ENCODE results near the gene MARCHF10.

Gene MARCHF10

DNA sequence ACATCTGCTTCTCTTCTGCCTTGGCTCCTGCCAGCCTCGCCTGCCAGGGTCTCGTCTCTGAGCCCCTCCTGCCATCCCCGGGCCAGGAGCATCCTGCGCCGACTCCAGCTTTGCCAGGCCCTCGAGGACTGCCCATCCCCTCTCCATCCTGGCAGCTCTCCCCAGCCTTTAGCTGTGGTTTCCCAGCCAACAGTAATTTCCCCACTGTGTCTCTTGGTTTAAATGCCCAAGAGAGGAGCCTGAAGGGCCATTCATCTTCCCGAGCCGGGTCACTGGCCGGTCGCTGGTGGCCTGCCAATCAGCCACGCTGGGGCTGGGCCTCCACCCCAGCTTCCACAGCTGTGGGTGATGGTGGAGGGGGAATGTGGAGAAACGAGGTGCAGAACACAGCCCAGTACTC lies 132.9 kb downstream of the MARCHF10 start:
- no peak for ATAC-seq

DNA sequence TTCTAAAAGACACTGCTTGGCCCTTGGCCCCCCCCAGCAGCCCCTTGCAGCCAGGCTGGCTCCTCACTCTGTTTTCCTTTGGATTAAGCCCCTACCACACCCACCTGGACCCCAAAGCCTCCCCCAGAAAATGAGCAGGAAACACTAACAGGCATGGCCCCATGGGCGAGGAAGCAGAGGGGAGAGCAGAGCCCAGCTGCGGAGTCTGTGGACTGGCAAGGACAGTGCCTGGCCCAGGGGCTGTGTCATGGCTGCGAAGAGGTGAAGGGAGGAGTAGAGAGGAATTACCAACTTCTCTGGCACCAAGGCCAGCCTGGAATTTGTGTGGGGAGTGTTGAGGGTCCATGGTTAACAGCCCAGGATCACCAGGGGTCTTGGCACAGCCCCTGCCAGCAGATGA lies 133.3 kb downstream of the MARCHF10 start:
- no peak for ATAC-seq

DNA sequence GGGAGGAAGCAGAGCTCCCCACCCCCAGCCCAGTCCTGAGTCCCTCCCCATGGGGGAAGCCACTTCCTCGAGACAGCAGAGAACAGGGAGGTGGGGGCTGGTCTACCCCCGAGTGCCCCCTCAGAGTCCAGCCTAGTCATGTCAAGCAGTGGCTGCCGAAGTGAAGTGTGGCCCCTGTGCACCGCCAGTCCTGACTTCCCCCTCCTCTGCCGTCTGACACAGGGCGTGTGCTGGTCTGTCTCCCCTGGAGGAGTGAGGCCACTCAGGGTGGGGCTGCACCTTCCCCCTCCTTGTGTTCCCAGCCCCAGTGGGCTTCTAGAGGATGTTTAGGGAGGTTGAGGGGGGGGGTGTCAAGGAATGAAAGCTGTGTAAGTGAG lies 133.8 kb downstream of the MARCHF10 start:
- ATAC-seq, result no peak

DNA sequence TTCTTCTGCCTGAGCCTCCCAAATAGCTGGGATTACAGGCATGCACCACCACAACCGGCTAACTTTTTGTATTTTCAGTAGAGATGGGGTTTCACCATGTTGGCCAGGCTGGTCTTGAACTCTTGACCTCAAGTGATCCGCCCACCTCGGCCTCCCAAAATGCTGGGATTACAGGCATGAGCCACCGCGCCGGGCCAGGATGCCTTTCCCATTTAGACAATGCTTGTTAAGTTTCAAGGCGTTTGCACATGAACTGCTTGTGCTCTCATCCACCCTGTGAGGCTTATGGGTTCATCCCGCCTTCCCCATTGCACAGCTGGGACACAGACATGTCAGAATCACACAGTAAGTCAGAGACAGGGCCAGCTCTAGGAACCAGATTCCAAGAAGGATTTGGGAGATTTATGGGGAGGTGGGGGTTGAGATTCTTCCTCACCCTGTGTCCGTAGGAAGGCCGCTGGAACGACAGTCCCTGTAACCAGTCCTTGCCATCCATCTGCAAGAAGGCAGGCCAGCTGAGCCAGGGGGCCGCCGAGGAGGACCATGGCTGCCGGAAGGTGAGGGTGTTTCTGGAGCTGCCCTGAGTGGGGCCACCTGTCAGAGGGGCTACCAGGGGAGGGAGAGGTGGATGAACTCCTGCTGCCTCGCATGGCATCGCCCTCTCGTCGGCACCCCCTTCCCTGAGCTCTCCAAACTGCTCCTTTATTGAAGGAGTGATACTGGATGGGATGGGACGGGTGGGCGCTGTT lies 134.3 kb downstream of the MARCHF10 start:
- no peak for ATAC-seq

DNA sequence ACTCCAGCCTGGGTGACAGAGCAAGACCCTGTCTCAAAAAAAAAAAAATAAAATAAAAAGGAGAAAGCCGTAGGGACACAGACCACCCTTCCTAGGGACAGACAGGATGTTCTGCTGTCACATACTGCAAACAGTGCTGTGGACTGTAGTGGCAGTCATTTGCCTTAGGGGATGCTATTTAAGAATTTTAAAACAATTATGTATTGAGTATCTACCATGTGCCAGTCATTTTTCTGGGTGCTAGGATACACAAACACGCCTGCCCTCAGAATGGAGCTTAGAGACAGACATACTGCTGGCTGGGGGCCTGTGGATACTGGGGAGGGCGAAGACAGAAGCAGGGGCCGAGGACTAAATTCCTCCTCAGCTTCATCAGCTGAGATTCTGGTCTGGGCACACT lies 135.2 kb downstream of the MARCHF10 start:
- ATAC-seq, result no peak

DNA sequence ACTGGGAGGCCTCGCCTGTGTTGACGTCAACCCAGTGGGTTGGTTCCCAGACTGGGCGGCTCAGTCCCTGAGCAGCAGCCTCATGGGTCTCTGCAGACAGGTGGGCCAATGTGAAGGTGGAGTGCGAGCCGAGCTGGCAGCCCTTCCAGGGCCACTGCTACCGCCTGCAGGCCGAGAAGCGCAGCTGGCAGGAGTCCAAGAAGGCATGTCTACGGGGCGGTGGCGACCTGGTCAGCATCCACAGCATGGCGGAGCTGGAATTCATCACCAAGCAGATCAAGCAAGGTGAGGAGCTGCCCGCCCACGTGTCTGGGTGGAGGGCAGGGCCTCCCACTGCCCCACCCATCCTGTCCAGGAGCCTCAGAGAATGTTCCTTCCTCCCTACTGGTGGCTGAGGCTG lies 136.6 kb downstream of the MARCHF10 start:
- no peak for ATAC-seq

DNA sequence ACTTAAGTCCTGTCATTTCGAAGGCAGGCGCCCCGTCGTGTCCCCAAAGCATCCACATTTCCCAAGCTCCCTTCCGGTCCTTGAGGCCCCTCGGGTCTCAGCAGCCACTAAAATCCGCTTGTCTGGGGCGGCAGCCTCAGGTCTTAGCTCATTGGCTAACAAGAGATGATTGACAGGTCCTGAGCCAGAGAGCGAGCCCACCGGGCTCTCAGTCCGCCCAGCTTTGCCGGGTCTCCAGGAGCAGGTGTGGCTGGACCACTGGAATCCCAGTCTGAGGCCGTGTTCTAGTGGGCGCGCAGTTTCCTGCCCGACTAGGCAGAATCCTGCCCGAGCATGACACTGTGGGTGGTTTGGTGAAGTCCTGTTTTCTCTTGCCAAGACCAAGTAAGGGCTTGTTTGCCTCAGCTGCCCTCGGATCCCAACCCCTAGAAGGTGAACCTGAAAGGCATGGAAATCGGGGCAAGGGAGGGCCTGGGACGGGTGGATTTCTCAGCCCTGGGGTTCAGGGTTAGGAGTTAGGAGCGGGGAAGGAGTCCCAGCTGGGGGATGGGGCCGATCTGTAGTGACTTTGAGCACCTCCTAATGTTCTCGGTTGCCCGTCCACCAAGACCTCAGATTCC lies 137.8 kb downstream of the MARCHF10 start:
- no peak for ATAC-seq

DNA sequence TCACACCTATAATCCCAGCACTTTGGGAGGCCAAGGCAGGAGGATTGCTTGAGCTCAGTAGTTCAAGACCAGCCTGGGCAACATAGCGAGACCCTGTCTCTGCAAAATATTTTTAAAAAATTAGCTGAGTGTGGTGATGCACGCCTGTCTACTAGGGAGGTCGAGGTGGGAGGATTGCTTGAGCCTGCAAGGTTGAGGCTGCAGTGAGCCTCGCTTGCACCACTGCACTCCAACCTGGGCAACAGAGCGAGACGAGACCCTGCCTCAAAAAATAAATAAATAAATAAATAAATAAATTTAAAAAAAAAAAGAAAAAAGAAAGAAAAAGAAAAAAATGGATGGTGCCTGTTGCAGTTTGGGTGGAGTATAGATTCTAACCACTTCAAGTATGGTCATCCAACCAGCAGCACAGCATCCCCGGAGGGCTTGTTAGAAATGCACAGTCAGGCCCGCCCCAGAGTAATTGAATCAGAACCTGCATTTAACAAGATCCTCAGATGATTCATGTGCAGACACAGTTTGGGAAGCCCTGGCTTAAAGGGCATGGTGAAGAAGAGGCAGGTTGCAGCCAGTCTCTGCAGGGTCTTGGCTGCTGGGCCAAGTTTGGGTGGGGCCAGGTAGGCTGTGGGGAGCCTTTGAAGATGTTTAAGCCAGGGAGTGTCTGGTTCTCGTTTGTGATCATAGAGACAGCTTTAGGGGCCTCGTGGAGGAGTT lies 139.9 kb downstream of the MARCHF10 start:
- no peak for ATAC-seq

DNA sequence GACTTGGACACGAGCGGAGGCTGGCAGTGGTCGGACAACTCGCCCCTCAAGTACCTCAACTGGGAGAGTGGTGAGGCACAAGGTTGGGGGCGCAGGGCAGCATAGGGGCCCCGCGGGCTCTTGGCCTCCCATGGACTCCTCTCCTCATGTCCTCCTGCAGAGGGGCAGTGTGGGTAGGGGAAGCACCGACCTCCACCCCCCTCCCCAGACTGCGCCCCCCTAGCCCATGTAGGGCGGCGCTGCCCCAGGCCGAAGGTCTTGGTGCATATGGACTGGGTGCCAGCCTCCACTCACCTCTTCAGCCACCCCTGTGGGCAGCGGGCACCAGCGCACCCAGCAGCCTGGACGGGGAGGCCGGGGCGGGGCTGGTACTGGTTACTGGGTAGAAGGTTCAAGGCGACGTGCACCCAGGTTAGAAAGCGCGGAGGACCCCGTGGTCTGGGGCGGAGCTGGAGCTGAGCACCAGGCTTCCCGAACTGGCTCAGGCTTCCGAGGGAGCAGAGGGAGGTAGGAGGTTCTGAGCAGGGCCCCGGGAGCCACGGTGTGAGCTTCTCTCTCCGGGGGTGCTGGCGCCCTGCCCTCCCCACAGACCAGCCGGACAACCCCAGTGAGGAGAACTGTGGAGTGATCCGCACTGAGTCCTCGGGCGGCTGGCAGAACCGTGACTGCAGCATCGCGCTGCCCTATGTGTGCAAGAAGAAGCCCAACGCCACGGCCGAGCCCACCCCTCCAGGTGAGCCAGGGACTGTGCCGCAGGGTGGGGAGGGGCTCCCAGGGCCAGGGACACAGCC lies 141.1 kb downstream of the MARCHF10 start:
- no peak for ATAC-seq

DNA sequence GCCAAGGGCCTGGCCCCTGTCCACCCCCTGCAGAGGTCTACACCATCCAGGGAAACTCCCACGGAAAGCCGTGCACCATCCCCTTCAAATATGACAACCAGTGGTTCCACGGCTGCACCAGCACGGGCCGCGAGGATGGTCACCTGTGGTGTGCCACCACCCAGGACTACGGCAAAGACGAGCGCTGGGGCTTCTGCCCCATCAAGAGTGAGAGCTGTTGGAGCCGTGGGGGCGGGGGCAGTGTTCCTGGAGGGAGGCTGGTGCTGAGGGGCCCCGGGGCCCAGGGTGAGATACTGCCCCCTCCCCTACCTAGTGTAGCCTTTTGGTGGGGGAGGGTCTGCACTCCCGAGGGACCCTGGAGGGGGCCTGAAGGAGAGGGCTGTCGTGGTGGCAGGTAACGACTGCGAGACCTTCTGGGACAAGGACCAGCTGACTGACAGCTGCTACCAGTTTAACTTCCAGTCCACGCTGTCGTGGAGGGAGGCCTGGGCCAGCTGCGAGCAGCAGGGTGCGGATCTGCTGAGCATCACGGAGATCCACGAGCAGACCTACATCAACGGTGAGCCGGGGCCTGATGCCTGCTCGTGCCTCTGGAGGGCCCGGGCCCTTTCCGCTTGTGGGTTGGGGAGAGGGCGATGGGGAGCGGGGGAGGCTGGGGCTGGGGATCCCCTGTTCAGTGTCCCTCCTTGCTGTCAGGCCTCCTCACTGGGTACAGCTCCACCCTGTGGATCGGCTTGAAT lies 141.9 kb downstream of the MARCHF10 start:
- ATAC-seq, result no peak

DNA sequence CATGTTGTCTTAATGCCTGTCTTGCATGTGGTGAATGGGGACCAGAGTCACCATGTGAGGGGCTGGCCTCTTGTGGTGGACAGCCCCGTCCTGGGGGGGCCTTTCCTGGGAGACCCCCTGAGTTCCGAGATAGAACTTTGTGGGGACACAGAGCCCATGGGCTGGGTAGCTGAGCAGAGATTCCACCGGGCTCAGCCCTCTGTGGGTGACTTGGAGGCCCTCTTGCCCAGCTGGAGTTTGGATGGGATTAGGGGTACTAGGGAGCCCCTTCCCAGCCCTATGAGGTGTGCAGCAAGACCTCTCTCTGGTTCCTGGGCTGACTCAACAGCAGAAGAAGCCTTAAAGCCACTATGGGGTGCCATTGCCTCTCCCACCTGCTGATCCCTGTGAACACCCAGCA lies 142.5 kb downstream of the MARCHF10 start:
- ATAC-seq, result no peak

DNA sequence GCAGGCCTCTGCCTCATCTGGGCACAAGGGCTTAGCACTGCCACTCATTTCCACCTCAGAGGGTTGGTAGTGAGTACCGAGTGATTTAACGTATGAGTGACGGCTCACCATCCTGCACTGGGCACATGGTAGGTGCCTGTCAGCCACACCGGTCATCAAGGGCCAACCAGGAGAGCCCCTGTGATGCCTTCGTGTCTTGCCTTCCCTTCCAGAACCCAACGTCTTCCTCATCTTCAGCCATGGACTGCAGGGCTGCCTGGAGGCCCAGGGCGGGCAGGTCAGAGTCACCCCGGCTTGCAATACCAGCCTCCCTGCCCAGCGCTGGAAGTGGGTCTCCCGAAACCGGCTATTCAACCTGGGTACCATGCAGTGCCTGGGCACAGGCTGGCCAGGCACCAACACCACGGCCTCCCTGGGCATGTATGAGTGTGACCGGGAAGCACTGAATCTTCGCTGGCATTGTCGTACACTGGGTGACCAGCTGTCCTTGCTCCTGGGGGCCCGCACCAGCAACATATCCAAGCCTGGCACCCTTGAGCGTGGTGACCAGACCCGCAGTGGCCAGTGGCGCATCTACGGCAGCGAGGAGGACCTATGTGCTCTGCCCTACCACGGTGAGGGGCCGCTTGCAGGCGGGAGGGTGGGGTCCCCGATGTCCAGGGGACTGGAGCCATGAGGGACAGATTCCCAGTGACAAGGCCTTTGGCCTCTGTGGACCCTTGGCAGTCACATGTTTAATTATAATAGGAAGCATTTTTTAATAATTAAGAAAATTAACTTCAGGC lies 143.6 kb downstream of the MARCHF10 start:
- no peak for ATAC-seq

DNA sequence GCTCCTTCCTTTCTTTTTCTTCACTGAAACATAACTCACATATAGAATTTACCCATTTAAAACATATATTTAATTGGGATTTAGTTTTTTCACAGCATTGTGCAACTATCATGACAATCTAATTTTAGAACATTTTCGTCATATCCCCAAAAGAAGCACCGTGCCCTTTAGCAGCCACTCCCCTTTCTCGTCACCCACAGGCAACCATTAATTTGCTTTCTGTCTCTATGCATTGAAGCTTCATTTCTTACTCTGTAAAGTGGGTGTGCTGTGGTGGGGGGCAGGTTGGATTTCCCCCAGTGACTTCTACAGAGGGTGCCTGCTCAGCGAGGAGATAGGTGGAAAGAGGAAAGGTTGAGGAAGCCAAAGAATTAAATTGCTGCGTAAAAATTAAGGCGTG lies 144.8 kb downstream of the MARCHF10 start:
- ATAC-seq, result no peak

DNA sequence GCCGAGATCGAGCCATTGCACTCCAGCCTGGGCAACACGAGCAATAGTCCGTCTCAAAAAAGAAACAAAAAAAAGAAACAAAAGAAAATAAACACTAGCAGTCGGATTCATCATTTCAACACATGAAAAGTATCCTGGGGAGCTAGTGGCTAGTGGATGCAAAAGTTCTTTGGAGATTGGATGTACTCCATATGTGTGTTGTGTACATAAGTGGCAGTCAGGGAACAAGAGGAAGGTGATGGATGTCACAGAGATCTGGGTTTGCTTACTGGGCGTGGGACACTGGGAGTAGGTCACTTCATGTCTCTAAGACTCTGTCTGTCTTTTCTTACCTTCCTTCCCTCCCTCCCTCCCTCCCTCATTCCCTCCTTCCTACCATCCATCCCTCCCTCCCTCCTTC lies 145.3 kb downstream of the MARCHF10 start:
- ATAC-seq, result no peak

DNA sequence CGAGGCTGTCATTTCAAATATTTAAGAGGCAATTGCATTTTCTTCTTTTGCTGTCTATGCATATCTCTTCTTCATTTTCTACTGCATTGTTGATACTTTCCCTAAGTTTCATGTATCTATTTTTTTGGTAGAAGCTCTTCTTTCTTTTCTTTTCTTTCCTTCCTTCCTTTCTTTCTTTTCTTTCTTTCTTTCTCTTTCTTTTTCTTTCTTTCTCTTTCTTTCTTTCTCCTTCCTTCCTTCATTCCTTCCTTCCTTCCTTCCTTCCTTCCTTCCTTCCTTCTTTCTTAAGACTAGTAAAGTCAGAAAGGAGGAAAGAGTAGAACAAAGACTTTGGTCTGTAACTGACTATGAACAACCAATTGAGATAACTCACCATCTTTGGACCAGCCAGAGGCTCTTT lies 146.8 kb downstream of the MARCHF10 start:
- ATAC-seq, result no peak

DNA sequence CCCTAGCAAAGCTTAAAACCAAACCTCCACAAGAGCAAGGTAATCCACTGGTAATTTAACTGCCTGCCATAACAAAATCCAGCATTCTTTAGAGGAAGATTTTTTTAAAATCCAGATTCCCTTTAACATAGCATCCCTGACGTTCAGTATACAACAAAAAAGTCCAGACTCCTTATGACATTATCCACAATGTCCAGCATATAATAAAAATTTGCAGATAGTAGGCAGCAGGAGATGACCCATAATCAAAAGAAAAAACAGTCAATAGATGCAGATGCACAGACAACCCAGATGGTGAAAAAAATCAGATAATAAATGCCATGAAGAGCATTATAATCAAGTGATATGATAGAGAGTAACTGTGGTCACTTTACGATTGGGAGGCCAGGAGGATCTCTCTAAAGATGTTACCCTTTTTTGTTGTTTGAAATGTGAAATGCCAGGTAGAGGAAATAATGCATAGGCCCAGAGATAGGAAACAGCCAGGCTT lies 147.4 kb downstream of the MARCHF10 start:
- no peak for ATAC-seq

DNA sequence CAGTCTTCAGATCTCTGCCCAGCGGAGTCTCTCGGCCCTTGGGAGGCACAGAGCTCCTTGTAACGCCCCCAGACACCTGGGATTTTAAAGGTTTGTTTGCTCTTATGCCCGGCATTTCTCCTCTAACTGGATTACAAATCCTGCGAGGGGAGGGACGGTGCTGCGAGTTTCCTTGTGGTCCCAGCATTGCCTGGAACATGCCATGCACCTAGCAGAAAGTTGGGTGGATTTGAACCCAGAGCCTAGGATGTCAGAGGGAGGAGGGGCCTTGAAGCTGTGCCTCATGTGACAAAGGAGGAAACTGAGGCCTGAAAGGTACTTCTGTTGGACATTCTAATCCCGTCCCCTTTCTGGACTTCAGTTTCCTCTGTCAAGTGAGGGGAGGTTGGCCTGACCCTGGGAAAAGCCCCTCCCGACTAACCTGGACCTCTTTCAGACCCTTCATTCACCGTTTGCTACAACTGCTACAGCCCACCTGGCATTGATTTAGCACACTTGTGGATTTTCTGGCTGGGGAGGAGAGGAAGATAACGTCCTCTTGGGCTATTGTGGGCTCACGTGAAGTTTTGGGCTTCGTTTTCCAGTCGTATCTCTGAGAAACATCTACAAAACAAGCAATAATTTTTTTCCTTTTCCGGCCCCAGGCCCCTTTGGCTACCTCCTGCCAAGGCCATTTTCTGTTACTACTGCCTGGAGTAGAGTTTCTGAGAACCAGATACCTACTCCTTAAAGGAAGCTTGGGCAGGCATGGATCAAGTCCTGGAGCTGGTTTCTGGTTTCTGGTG lies 149.8 kb downstream of the MARCHF10 start:
- ATAC-seq, result no peak

DNA sequence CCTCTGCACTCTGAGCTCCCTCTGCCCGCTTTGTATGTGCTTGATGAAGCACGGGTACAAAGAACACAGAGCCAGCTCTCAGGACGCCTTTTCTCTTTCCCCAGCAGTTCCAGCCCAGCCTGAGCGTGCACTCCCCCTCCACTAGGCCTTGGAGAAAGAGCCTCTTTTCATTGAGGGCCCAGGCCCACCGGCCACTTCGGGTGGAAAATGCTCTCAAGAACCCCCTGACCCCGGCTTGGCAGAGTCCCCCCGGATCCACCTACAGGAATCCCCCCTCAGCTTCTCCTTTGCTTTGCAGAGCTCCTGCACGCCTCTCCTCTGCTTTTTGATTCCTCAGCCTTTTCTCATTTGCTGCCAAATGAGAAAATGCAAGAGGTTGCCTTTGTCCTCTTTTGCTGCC lies 150.4 kb downstream of the MARCHF10 start:
- ATAC-seq, result no peak

DNA sequence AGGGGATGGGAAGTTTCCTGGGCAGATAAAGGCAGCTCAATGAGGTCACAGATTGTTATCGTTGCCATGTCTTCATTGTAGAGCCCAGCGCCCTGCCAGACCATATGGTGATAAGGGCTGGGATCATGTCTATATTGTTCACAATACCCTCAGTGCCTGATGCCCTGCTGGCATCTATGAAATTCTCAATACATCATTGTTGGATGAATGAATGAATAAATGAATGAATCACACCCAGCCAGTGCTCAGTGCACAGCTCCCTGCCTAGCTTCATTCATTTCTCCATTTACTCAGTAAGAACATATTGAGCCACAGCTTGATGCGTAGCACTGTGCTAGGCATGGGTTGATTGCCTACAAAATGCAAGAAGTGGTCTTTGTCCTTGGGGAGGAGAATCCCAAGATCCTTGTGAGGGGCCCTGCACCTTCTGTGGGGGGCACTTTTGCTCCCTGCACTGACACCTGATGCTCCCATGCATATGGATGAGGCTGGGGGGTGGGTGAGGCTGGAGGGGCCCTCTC lies 150.9 kb downstream of the MARCHF10 start:
- ATAC-seq, result no peak

DNA sequence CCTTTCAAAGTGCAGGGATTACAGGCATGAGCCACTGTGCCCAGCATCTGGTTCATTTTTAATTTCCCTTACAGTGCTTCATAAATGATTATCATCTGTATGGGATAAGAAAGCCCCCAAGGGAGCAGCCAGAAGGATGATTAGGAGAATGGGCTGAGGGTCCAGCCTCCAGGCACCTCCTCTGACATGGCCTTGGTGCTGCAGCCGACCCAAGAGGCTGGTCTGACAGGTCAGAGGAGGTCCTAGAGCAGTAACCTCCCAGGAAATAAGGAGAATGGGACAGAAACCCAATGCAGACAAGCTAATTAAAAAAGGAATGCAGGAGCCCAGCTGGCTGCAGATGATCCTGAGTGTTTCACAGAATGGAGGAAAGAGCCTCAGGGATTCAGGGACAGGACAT lies 151.7 kb downstream of the MARCHF10 start:
- ATAC-seq, result no peak

DNA sequence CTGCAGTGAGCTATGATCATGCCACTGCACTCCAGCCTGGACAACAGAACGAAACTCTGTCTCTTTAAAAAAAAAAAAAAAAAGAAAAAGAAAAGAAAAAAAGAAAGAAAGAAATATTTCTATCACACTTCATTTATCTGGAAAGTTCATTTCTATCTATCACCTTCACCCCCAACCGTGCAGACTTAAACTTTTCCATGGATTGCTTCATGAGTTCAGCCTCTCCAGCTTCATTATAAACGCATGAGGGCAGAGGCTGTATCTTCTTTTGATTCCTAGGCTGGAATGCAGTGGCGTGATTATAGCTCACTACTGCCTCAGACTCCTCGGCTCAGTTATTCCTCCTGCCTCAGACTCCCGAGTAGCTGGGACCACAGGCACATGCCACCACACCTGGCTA lies 152.5 kb downstream of the MARCHF10 start:
- ATAC-seq, result no peak

Data from activated CD4-positive, CD25-positive, alpha-beta regulatory T cell treated with anti-CD3 and anti-CD28 coated beads, Interleukin-2, amount 50 U/mL, for 24 hours (primary cell).